Stimulated activated CD8-positive, alpha-beta memory T cell treated with anti-CD3 and anti-CD28 coated beads, Interleukin-7, amount 100 ng/mL, for 24 hours (primary cell): ENCODE data around the gene DCDC2B.
A peak's percentile ranks its signal among the peaks of the same experiment; 100 is the strongest.
"Not testable (repeated sequence)": the region's sequence is repeated elsewhere in the genome, so short reads cannot be mapped to it uniquely, and the experiment has no call there.

Experiments used
- DNase-seq: peaks from one replicate; pipeline ENCODE4 v3.0.0-alpha.2; 2020; ENCODE audit warnings: low read depth

Gene DCDC2B

DNA sequence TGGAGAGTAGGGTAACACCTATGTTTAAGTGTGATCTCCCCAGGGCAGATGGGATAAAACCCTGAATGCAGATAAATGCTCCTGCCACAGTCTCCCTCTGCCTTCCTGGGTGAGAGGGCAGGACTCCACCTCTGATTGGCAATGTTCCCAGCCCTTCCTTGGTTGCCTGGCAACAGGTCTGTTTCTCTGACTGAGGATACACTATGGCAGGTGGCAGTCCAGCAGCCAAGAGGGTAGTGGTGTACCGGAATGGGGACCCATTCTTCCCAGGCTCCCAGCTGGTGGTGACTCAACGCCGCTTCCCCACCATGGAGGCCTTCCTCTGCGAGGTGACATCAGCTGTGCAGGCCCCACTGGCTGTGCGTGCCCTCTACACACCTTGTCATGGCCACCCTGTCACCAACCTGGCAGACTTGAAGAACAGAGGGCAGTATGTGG lies at the start of gene DCDC2B:
Gene DCDC2B (plus strand): TSS at position 199 of the 438 bp plus-strand sequence. CDS start 5 bp downstream, at position 204.
- no peak for DNase-seq

DNA sequence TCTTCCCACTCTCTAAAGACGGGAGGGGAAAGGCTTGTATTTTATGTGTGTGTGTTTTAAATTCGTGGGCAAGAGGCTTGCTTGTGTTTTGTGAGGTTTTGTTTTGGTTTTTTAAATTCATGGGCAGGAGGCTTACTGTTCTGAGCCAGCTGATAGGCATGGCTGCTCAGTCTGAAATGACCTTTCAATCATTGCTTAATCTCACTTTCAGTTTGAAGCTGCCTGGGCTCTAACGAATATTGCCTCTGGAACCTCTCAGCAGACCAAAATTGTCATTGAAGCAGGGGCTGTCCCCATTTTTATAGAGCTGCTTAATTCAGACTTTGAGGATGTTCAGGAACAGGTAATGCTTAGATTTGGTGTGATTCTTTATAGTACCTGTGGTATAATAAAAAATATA lies 49.7 kb upstream of the DCDC2B start:
- no peak for DNase-seq

DNA sequence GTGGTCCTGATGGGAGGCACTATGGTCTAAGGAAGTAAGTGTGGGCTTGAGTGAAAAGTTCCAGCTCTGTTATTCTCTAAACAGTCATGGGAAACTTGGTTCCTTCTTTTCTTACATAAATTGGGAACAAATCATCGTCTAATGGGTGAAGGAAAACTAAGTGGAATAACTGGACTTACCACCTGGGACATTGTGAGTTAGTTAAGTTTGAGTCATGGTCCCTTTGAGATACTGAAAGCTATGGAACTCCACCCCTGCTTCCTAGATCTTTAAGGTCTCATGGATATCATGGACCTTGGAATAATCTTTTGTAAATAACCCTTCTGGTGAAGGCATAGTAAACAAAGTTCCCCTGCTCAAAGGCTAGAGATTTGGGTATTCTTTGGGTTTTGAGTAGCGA lies 45.5 kb upstream of the DCDC2B start:
- DNase-seq = no peak

DNA sequence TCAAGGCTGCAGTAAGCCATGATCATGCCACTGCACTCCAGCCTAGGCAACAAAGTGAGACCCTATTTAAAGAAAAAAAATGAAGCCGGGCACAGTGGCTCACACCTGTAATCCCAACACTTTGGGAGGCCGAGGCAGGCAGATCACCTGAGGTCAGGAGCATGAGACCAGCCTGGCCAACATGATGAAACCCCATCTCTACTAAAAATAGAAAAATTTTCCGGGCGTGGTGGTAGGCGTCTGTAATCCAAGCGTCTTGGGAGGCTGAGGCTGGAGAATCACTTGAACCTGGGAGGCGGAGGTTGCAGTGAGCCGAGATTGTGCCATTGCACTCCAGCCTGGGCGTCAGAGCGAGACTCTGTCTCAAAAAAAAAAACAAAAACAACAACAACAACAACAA lies 43.3 kb upstream of the DCDC2B start:
- not testable (repeated sequence) for DNase-seq

DNA sequence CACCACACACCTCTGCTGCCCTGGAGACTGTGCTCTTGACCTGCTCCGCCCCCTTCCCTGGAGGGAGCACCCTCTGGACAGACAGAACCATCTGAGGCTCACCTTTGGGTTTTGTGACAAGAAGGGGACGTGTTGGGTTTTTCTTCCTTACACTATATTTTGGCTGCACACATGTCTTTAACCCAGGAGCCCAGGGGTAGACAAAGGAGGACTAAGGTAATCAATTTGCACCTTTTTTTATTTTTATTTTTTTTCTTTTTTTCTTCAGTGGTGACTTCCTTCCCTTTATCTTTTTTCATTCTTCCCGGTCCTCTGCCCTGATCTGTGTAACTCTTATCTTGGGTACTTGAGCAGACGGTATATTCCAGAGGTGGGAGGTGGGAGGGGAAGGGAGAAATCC lies 37.9 kb upstream of the DCDC2B start:
- no peak for DNase-seq

DNA sequence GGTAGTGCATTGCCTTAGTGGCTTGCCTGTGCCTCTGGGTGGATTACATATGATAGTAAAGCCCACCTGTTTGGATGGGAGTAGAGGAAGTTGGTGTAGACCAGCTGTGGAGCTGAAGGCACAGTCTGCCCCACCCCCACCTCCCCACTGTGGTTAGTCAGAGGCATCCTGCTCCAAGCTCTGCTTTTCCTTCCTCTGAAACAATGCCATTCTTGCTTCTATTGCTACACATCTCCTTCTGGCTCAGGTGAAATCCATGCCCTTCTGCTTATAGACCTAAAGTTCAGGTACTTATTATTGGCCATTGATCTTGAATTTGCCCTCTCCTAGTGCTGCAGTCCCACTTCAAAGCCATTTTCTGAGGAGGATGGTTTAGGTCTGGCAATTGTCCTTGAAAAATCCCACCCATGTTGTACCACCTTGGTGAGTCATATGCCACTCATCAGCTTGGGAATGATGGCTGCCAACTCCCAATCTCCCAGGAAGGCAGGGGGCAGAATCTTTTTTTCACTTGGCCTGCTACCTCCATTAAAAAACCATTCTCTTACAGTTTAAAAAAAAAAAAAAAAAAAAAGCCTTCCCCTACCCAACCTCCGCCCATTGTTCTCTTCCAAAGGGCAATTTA lies 36.2 kb upstream of the DCDC2B start:
- DNase-seq = no peak

DNA sequence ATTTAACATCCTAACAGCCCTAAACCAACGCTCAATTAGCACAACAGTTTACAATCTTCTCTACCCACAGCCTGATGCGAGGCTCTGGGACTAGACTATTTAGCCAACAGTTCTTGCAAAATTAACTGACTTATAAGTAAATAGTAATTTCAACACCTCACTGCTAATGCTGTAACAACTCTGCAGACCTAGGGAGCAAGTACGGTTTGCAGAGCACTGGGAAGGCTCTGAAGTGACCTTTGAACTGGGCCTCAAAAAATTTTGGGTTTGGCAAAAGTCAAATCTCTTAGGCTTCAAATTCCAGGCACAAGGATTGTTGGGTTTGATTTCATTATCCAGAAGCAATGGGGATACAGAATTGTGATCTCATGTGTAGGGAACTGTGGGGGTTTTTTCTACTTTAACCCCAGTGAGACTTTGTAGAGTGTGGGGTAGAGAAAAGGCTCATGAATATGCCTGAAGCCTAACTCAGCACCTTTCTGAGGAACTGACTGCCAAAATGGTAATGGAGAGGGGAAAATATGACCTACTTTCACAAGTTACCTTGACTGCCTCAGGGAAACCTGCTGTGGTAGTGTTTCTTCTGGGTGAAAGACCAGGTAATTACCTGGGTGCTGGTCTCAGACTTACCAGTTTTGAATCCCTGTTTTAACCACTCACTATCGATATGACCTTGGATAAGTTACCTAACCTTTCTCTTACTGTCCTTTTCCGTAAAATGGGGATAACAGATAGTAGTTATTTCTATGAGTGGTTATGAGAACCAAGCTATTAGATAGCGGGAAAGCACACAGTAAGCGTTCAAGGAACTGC lies 30.3 kb upstream of the DCDC2B start:
- no peak for DNase-seq

DNA sequence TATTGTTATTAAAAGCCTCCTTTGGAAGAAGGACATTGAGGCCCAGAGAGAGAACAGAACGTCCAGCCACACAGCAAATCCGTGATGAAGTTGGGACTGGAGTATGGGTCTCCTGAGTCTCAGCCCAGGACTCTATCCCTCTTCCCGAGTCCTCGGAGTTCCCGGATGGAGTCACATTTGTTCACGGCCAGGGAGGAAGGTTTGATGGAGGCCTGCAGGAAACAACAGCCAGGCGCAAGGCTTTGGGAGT lies 29.8 kb upstream of the DCDC2B start:
- no peak for DNase-seq

DNA sequence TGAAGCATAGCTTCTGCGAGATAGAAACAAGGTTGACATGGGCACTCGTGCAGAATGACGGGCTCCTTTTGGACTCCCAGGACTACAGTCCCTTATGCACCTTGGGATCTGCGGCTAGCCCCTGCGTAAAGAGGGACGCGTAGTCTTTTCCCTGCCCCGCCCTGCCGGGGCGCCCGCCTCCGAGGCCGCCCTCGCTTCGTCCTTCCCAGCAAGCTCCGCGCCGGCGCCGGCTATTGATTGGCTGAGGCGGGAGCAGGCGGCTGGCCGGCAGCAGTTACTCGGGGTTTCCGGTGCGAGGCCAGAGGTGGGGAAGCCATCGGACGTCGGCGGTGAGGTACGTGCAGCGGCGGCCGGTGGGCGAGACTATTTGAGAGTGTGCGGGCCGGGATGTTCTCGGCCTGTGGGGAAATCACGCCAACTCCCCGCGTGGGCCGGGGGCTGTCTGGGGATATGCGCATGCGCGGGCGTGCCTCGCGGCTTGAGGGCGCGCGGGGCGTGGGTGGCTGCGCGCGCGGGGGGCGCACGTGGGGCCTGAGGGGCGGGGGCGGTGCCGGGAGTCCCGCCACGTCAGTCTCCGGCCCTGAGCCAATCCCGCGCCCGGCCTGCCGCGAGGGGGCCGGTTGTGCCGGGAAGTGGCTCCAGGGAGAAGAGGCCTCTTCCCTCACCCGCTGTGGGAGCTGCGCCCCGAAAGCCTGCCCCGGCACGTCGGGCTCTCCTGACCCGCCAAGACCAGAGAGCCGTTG lies 29.3 kb upstream of the DCDC2B start, which contains the start of gene TXLNA:
Gene TXLNA (plus strand): TSS at position 233 of the 743 bp plus-strand sequence. CDS start 671 bp downstream, outside the sequence.
- peak; percentile 74 for DNase-seq

DNA sequence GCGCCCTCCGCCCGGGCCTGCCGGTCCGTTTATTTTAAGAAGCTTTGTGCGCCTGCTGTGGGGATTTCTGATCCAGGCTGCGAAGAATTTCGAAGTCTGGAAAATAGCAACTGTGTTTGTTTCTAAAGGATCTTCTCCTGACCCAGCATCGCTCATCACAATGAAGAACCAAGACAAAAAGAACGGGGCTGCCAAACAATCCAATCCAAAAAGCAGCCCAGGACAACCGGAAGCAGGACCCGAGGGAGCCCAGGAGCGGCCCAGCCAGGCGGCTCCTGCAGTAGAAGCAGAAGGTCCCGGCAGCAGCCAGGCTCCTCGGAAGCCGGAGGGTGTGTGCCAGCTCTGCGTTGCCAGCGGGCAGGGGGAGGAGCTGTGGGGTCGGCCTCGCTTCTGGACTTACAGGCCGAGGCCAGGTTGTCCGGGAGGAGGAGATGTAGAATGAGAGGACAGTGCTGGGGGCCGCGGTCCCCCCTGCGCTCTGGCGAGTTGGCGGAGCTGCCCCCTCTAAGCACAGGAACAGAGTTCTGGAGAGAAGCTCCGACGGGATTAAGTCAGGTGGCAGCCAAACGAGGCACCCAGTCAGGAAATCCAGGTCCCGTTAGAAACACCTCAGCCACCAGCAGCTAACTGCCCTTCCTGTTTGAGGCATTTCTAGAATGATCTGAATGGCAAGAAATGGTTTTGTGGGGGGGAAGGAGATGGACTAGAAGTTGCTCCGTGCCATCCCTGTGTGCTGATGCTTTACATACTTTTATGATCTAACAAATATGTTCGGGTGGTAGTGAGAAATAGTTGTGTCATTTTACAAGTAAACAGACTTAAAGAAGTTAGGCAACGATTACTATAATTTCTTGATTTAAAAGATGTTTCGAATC lies 28.5 kb upstream of the DCDC2B start:
- DNase-seq = no peak

DNA sequence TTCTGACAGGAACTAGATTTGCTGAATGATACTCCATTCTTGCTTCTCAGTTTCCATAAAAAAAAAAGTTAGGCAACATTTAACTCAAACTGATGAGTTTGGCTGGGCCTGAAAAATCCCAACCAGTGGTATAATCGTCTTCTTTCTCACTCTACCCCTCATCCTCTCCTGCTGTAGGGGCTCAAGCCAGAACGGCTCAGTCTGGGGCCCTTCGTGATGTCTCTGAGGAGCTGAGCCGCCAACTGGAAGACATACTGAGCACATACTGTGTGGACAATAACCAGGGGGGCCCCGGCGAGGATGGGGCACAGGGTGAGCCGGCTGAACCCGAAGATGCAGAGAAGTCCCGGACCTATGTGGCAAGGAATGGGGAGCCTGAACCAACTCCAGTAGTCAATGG lies 27.8 kb upstream of the DCDC2B start:
- no peak for DNase-seq

DNA sequence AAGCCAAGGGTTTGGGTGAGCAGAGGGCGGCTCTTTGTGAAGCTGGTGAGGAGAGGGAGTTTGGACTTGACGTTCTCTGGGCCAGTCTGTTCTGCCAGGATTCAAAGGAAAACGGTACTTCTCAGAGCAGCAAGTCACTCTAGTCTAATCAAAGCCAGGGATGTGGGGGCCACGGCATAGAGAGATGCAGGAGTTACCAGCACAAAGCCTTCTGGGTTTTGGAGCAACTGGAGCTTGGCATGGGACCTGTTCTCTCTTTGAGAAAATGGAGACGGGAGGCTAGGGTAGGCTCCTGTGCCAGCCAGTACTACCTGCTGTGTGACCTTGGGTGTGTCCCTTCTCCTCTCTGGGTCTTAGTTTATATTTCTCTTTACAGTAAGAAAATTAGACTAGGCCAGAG lies 27.3 kb upstream of the DCDC2B start:
- no peak for DNase-seq

DNA sequence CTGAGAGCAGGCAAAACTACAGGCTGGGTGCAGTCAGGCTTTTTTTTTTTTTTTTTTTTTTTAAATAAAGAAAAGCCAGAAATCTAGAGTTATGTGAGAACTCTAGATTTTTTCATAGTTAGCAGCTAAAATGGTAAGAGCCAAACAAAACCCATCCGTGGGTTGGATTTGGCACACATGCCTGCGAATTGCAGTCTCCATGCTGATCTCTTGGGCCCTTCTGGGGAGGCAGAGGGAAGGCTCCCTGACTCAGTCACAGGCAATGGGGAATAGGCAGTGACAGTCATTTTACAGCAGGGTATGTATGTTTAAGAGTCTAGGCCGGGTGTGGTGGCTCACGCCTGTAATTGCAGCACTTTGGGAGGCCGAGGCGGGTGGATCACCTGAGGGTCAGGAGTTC lies 26.8 kb upstream of the DCDC2B start:
- DNase-seq = no peak

DNA sequence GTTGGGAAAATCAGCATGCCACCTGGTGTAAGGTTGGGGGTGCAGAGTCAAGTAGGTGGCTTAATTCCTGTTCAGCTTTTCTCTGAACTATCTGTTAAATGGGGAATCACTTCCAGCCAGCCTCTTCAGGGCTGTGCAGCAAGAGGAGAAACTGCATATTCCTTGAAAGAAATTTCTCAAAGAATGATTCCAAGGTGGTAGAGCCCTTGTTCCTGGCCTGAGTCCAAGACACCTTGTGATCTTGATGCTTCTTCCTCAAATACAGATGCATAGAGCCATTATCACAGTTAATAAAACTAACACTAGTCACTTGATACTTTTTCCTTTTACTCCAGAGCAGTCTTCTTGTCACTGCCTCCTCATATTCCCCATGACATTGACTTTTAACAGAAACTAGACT lies 24.2 kb upstream of the DCDC2B start:
- DNase-seq = no peak

DNA sequence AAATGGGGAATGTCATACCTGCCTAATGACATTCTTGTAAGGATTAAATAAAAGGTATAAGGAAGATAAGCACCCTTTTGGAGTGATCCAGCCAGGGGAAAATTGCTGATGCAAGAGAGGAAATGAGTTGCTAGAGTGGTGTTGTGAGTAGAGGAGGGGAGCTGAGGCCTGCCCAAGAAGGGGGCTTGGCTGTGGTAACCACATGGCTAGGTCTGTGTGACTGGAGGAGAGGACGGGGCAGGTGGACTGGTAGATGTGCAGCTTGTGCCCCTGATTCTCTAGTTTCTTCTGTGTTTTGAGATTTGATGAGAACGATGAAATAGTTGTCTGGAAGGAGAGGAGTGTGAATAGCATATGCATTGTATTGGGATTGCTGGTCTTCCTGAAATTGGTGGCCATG lies 22.8 kb upstream of the DCDC2B start:
- DNase-seq = no peak

DNA sequence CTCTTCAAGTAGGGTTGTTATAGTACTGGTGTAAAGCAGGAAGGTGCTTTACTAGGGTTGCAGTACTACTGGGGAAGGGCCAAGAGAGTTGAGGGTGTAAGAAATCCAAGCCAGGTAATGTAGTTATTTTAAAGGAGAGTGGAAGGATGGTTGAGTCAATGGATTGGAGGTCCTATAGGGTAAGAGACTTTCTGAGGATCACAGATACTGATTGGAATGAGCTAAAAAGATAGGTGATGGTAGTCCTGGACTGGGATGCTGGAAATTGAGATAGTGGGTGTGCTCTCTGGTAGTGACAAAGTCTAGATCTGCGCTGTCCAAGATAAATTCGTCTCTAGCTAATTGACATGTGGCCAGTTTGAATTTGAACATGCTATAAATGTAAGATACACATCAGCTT lies 22.4 kb upstream of the DCDC2B start:
- no peak for DNase-seq

DNA sequence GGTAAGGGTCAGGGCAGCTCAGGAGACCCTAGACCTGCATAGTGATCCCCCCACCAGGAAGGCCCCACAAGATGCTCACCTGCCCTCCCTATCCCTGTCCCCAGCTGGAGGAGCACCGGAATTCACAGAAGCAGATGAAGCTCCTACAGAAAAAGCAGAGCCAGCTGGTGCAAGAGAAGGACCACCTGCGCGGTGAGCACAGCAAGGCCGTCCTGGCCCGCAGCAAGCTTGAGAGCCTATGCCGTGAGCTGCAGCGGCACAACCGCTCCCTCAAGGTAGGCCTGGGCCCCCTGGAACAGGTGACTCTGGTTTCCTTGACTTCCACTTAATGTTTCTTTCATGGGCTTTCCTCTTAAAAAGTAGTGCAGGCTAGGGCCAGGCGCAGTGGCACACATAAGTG lies 21.0 kb upstream of the DCDC2B start:
- no peak for DNase-seq

DNA sequence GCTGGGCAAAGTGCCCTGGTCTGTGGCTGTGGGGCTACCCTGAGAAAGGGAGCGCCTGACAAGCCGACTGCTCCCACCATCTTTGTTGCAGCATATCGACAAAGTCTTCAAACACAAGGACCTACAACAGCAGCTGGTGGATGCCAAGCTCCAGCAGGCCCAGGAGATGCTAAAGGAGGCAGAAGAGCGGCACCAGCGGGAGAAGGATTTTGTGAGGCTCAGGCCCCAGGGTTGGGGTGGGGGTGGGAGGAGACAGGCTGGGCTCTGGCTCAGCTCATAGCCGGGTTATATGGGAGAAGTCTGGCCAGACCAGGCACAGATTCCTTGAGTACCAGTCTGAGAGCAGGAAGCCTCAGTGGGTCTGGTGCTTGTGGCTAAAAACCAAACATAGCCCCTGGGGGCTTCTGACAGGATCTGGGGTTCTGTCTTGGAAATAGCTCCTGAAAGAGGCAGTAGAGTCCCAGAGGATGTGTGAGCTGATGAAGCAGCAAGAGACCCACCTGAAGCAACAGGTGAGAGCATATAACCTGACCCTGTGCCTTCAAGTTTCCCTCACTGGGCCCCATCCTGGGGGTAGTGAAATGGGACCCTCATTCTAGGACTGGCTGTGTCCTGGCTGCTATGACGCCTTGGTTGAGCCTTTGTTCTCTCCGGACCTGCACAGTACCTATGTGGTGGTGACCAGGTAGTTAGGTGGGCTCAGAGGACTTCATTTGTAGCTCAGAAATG lies 16.5 kb upstream of the DCDC2B start:
- no peak for DNase-seq

DNA sequence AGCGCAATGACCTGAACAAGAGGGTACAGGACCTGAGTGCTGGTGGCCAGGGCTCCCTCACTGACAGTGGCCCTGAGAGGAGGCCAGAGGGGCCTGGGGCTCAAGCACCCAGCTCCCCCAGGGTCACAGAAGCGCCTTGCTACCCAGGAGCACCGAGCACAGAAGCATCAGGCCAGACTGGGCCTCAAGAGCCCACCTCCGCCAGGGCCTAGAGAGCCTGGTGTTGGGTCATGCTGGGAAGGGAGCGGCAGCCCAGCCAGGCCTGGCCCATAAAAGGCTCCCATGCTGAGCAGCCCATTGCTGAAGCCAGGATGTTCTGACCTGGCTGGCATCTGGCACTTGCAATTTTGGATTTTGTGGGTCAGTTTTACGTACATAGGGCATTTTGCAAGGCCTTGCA lies 13.9 kb upstream of the DCDC2B start:
- DNase-seq = no peak

DNA sequence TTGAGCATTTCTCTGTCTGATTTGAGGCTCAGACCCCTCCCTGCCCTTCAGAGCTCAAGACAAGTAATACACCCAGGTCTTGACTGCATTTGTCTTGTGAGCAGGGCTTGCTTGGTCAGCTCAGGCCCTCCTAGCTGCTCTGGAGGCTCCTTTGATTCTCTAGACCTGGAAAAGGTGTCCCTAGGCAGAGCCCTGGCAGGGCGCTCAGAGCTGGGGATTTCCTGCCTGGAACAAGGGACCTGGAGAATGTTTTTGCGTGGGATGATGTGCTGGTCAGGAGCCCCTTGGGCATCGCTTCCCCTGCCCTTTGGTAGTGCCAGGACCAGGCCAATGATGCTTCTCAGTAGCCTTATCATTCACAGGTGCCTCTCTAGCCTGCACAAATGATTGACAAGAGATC lies 13.4 kb upstream of the DCDC2B start:
- no peak for DNase-seq

DNA sequence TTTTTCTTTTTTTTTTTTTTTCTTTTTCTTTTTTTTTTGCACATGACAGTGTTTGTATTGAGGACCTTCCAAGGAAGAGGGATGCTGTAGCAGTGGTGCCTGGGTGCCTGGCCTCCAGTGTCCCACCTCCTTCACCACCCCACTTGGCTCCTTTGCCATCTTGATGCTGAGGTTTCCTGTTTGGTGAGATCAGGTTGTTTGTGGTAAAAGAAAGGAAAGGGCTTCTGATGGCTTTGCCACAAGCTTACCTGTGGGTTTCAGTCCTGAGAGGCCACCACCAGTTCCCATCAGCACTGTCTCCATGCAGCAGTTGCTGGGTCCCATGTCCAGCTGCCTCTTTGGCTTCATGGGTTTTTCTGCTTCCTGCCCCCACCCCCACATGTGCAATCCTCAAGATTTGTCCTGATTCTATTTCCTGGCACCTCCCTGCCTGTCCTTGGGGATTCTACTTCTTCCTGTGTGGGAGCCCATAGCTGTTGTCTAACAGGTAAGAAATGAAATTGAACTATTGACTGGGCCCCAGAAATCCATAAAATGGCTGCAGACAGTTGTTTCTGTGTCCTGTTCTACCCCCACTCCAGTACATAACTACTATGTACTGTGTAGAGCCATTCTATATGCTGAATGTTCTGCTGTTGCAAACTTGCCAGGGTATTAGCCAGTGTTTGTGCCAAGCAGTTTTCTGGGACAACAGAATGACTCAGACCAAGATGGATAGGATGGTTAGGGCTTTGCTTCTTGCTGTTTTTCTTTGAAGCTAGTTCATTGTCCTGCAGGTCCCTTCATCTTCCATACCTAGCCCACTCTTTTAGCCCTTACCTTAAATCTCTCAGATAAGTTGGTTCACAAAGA lies 12.7 kb upstream of the DCDC2B start:
- no peak for DNase-seq
